H9 (cell line): Measurements from ENCODE around the gene MME. TPM values are rescaled to one million over a fixed set of nuclear protein-coding genes. Genes with fewer than 3 reads are reported as not detected.

Experiments used
- DNase-seq: peaks from one replicate; pipeline ENCODE4 v3.0.0-alpha.2; 2017
- H2AFZ ChIP-seq: one replicate; pipeline ENCODE4 v1.6.1; 2013; ENCODE audit warnings: mild to moderate bottlenecking, low read length, control low read depth, moderate library complexity
- H2AK5ac ChIP-seq: 2 replicates; pipeline ENCODE4 v1.6.1; 2013; ENCODE audit warnings: low read length, control low read depth, mixed read lengths; ENCODE audit not compliant: insufficient read length
- H2BK120ac ChIP-seq: one replicate; pipeline ENCODE4 v1.6.1; 2013; ENCODE audit warnings: low read depth, mild to moderate bottlenecking, low read length, control low read depth, inconsistent platforms; ENCODE audit not compliant: poor library complexity, severe bottlenecking
- H2BK12ac ChIP-seq: 2 replicates; pipeline ENCODE4 v1.6.1; 2013; ENCODE audit warnings: low read length, control low read depth, mixed read lengths, low read depth; ENCODE audit not compliant: insufficient read length
- H2BK15ac ChIP-seq: 2 replicates; pipeline ENCODE4 v1.6.1; 2013; ENCODE audit warnings: low read depth, low read length, control low read depth
- H2BK20ac ChIP-seq: one replicate; pipeline ENCODE4 v1.6.1; 2013; ENCODE audit warnings: low read depth, mild to moderate bottlenecking, low read length, control low read depth, inconsistent platforms; ENCODE audit not compliant: poor library complexity, severe bottlenecking
- H2BK5ac ChIP-seq: 2 replicates; pipeline ENCODE4 v1.6.1; 2013; ENCODE audit warnings: low read length, control low read depth, mixed read lengths; ENCODE audit not compliant: insufficient read length
- H3K14ac ChIP-seq: 2 replicates; pipeline ENCODE4 v1.6.1; 2013; ENCODE audit warnings: low read length, control low read depth; ENCODE audit not compliant: insufficient read depth
- H3K18ac ChIP-seq: 2 replicates; pipeline ENCODE4 v1.6.1; 2013; ENCODE audit warnings: low read depth, mild to moderate bottlenecking, mixed read lengths, low read length, control low read depth; ENCODE audit not compliant: insufficient read length
- H3K23ac ChIP-seq: 2 replicates; pipeline ENCODE4 v1.6.1; 2013; ENCODE audit warnings: low read length, control low read depth, mixed read lengths, low read depth; ENCODE audit not compliant: insufficient read length
- H3K23me2 ChIP-seq: 2 replicates; pipeline ENCODE4 v1.6.1; 2013; ENCODE audit warnings: low read depth, mild to moderate bottlenecking, mixed read lengths, low read length, control low read depth; ENCODE audit not compliant: insufficient read length, poor library complexity, severe bottlenecking
- H3K27ac ChIP-seq: 2 replicates; pipeline ENCODE4 v1.5.1; 2013; ENCODE audit warnings: low read length, control low read depth, mixed read lengths, low read depth; ENCODE audit not compliant: insufficient read length
- H3K27me3 ChIP-seq: 2 replicates; pipeline ENCODE4 v1.6.1; 2013; ENCODE audit warnings: low read length, control low read depth, inconsistent platforms; ENCODE audit not compliant: insufficient read depth
- H3K4ac ChIP-seq: 2 replicates; pipeline ENCODE4 v1.6.1; 2013; ENCODE audit warnings: low read depth, mild to moderate bottlenecking, control low read depth, inconsistent platforms, low read length, moderate library complexity
- H3K4me1 ChIP-seq: 2 replicates; pipeline ENCODE4 v1.6.1; 2013; ENCODE audit warnings: low read length, control low read depth, inconsistent platforms; ENCODE audit not compliant: insufficient read depth
- H3K4me2 ChIP-seq: 2 replicates; pipeline ENCODE4 v1.6.1; 2013; ENCODE audit warnings: low read length, control low read depth, mixed read lengths; ENCODE audit not compliant: insufficient read length, insufficient read depth
- H3K56ac ChIP-seq: 2 replicates; pipeline ENCODE4 v1.6.1; 2013; ENCODE audit warnings: low read depth, mild to moderate bottlenecking, mixed read lengths, low read length, control low read depth; ENCODE audit not compliant: insufficient read length
- H3K79me1 ChIP-seq: 2 replicates; pipeline ENCODE4 v1.6.1; 2013; ENCODE audit warnings: low read depth, mild to moderate bottlenecking, moderate library complexity, low read length, control low read depth, inconsistent platforms; ENCODE audit not compliant: insufficient read depth, poor library complexity, severe bottlenecking
- H3K79me2 ChIP-seq: 2 replicates; pipeline ENCODE4 v1.6.1; 2013; ENCODE audit warnings: low read length, control low read depth, inconsistent platforms; ENCODE audit not compliant: insufficient read depth
- H3K9ac ChIP-seq: 2 replicates; pipeline ENCODE4 v1.6.1; 2013; ENCODE audit warnings: low read length, control low read depth, mixed read lengths; ENCODE audit not compliant: insufficient read length; ENCODE audit errors: extremely low read depth
- H3K9me3 ChIP-seq: one replicate; pipeline ENCODE4 v1.6.1; 2013; ENCODE audit warnings: low read depth, low read length, inconsistent platforms; ENCODE audit not compliant: control insufficient read depth
- H3T11ph ChIP-seq: one replicate; pipeline ENCODE4 v1.6.1; 2013; ENCODE audit warnings: mild to moderate bottlenecking, low read length, control low read depth, inconsistent platforms
- H4K20me1 ChIP-seq: one replicate; pipeline ENCODE4 v1.6.1; 2013; ENCODE audit not compliant: control insufficient read depth, insufficient read length, insufficient read depth
- H4K5ac ChIP-seq: 2 replicates; pipeline ENCODE4 v1.6.1; 2013; ENCODE audit warnings: low read depth, mild to moderate bottlenecking, mixed read lengths, low read length, control low read depth; ENCODE audit not compliant: insufficient read length
- H4K8ac ChIP-seq: replicated peaks from 2 replicates; pipeline ENCODE4 v1.6.1; 2013; ENCODE audit warnings: low read length, control low read depth, mixed read lengths, low read depth; ENCODE audit not compliant: insufficient read length
- H4K91ac ChIP-seq: 2 replicates; pipeline ENCODE4 v1.6.1; 2013; ENCODE audit warnings: low read depth, mild to moderate bottlenecking, moderate library complexity, mixed read lengths, low read length, control low read depth; ENCODE audit not compliant: insufficient read length
- H3K27ac Mint-ChIP-seq, 3 experiments: 2 replicates in 2 of 3; 3 replicates in 1 of 3; pipeline ENCODE4 v1.8.0; 2020 to 2021; ENCODE audit warnings: mixed read lengths in 3 of 3, mild to moderate bottlenecking in 1 of 3, moderate library complexity in 1 of 3
- H3K27me3 Mint-ChIP-seq: 2 replicates; pipeline ENCODE4 v1.8.0; 2021; ENCODE audit warnings: low read depth, mild to moderate bottlenecking, moderate library complexity, mixed read lengths
- H3K36me3 Mint-ChIP-seq, 3 experiments: 2 replicates in 2 of 3; 3 replicates in 1 of 3; pipeline ENCODE4 v1.8.0; 2020 to 2021; ENCODE audit warnings: low read depth in 3 of 3, mixed read lengths in 3 of 3; ENCODE audit not compliant: insufficient read depth in 1 of 3
- H3K4me1 Mint-ChIP-seq, 2 experiments: 2 replicates each; pipeline ENCODE4 v1.8.0; 2020; ENCODE audit warnings: mixed read lengths in 2 of 2
- H3K4me3 Mint-ChIP-seq, 2 experiments: 2 replicates in 1 of 2; 3 replicates in 1 of 2; pipeline ENCODE4 v1.8.0; 2020 to 2021; ENCODE audit warnings: mild to moderate bottlenecking in 2 of 2, mixed read lengths in 2 of 2, moderate library complexity in 1 of 2
- H3K9me3 Mint-ChIP-seq, 2 experiments: 2 replicates in 1 of 2; 3 replicates in 1 of 2; pipeline ENCODE4 v1.8.0; 2020; ENCODE audit warnings: mild to moderate bottlenecking in 2 of 2, mixed read lengths in 2 of 2, moderate library complexity in 1 of 2
- CTCF ChIP-seq: fragments of 200-600 bp; sonication (generic); conservative IDR thresholded peaks from 3 replicates; pipeline ENCODE4 v1.8.0; 2021; ENCODE audit warnings: antibody characterized with exemption, mild to moderate bottlenecking
- WGBS: extraction: QIAGEN DNeasy Blood & Tissue Kit; methylation state at CpG from one replicate; pipeline ENCODE4 v1.1.7; 2013; ENCODE audit warnings: missing lambda C conversion rate, low lambda C conversion rate, mixed read lengths; ENCODE audit not compliant: insufficient read length; ENCODE audit errors: extremely low coverage; 5-methylcytosine and 5-hydroxymethylcytosine counted together
- total RNA-seq: library from RNA; stranded (reverse); gene quantifications from 2 replicates; pipeline ENCODE4 v1.2.1, GENCODE V29; 2021

MME gene
- total RNA-seq, 1 experiment from 2014 or later = 16.4 TPM

GRCh38 chr3:155218462-155218861 is 138.3 kb downstream of the MME start:
- H3K23me2 ChIP-seq = no peaks in the 10 kb centered on the region
- DNase-seq = no peak
- H4K20me1 ChIP-seq = no peaks in the 10 kb centered on the region
- WGBS = no CpG with 5 or more reads among the region's 7 CpGs
- no peak overlapping the region for H4K91ac ChIP-seq
- peaks cover 0 to 8% (median 0%) of the 10 kb centered on the region in 3 experiments; a peak in 2 of 7 replicates for H3K36me3 Mint-ChIP-seq
- H3K4me2 ChIP-seq = no peak overlapping the region
- no peak overlapping the region for H2BK12ac ChIP-seq
- no peak overlapping the region for H3K27ac Mint-ChIP-seq
- H2AFZ ChIP-seq = no peak overlapping the region
- H3K27ac ChIP-seq = no peak overlapping the region
- H2AK5ac ChIP-seq = no peak overlapping the region
- no peaks in the 10 kb centered on the region for H3K79me2 ChIP-seq
- H4K5ac ChIP-seq = no peak overlapping the region
- TF ChIP-seq CTCF = no peak
- no peak overlapping the region for H4K8ac ChIP-seq
- H3K79me1 ChIP-seq = no peaks in the 10 kb centered on the region
- H3K27me3 ChIP-seq = no peaks in the 10 kb centered on the region
- H3K9me3 Mint-ChIP-seq = peaks cover 2 to 5% of the 10 kb centered on the region in 2 experiments; a peak in 1 of 5 replicates
- no peak overlapping the region for H2BK20ac ChIP-seq
- no peak overlapping the region for H3K4me3 Mint-ChIP-seq
- H3K56ac ChIP-seq = no peak overlapping the region
- no peak overlapping the region for H3K9ac ChIP-seq
- no peak overlapping the region for H2BK15ac ChIP-seq
- H3T11ph ChIP-seq = no peak overlapping the region
- H2BK120ac ChIP-seq = no peak overlapping the region
- H3K4ac ChIP-seq = no peak overlapping the region
- H3K9me3 ChIP-seq = no peaks in the 10 kb centered on the region
- no peaks in the 10 kb centered on the region for H3K4me1 ChIP-seq
- no peak overlapping the region for H3K18ac ChIP-seq
- no peaks in the 10 kb centered on the region for H3K4me1 Mint-ChIP-seq
- no peak overlapping the region for H2BK5ac ChIP-seq
- no peaks in the 10 kb centered on the region for H3K27me3 Mint-ChIP-seq
- H3K23ac ChIP-seq = no peak overlapping the region
- no peak overlapping the region for H3K14ac ChIP-seq
